PC-9 (cell line): Measurements from ENCODE around the gene SNAI3.

Experiments
- EZH2 ChIP-seq: fragments of 200-600 bp; sonication (generic); IDR thresholded peaks from 2 replicates; pipeline ENCODE4 v1.8.0; 2017; ENCODE audit warnings: antibody characterized with exemption, low read depth
- TF ChIP-seq, protein P1 (sequence below): fragments of 200-600 bp; sonication (generic); conservative IDR thresholded peaks from 2 replicates; pipeline ENCODE4 v1.6.1; 2017; ENCODE audit warnings: mixed run types, antibody characterized with exemption, mild to moderate bottlenecking, moderate library complexity

DNA sequence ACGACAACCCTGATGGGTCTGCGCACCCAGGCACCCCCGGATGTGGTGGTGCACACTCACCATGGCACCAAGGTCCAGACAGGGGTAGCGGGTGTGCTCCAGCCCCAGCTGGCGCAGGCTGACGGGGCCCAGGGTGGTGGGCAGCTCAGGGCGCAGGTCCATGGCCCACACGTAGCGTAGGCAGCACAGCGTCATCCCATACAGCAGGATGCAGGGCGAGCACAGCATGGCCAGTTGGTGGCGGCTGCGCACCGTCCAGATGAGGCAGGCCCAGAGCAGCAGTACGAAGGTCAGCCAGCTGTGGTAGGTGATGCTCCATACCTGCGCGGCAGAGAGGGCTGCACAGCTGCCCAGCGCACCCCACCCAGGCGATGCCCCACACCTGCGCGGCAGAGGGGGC lies 49.8 kb upstream of the SNAI3 start:
- TF ChIP-seq, protein P1, sequence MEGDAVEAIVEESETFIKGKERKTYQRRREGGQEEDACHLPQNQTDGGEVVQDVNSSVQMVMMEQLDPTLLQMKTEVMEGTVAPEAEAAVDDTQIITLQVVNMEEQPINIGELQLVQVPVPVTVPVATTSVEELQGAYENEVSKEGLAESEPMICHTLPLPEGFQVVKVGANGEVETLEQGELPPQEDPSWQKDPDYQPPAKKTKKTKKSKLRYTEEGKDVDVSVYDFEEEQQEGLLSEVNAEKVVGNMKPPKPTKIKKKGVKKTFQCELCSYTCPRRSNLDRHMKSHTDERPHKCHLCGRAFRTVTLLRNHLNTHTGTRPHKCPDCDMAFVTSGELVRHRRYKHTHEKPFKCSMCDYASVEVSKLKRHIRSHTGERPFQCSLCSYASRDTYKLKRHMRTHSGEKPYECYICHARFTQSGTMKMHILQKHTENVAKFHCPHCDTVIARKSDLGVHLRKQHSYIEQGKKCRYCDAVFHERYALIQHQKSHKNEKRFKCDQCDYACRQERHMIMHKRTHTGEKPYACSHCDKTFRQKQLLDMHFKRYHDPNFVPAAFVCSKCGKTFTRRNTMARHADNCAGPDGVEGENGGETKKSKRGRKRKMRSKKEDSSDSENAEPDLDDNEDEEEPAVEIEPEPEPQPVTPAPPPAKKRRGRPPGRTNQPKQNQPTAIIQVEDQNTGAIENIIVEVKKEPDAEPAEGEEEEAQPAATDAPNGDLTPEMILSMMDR = no peak
- no peak for TF ChIP-seq EZH2
